Measurements from ENCODE around the gene MT2A. TPM values are rescaled to one million over a fixed set of nuclear protein-coding genes. Genes with fewer than 3 reads are reported as not detected.

MT2A gene
- 173 and 194 TPM in 2 replicates for total RNA-seq

DNA sequence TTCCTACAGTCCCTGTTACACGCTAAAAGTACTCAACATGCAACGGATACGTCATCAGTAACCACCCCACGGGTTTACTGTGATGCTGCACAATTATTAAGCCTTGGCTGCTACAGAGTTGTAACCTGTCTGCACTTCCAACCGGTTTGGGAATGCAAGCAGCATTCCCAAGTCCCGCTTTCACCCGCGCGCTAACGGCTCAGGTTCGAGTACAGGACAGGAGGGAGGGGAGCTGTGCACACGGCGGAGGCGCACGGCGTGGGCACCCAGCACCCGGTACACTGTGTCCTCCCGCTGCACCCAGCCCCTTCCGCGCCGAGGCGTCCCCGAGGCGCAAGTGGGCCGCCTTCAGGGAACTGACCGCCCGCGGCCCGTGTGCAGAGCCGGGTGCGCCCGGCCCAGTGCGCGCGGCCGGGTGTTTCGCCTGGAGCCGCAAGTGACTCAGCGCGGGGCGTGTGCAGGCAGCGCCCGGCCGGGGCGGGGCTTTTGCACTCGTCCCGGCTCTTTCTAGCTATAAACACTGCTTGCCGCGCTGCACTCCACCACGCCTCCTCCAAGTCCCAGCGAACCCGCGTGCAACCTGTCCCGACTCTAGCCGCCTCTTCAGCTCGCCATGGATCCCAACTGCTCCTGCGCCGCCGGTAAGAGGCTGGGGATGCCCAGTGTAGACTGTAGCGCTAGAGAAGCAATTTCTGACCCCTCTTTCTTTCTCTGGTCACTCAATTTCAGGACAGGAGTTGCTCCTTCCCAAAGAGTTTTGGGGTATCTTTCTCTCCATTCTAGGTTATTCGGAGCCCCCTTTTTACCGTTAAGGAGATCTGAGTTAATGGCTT, at the start of gene MT2A:
MT2A (plus strand) TSS at position 542 of the 833 bp plus-strand sequence; CDS start at position 614, 72 bp downstream.

DNA sequence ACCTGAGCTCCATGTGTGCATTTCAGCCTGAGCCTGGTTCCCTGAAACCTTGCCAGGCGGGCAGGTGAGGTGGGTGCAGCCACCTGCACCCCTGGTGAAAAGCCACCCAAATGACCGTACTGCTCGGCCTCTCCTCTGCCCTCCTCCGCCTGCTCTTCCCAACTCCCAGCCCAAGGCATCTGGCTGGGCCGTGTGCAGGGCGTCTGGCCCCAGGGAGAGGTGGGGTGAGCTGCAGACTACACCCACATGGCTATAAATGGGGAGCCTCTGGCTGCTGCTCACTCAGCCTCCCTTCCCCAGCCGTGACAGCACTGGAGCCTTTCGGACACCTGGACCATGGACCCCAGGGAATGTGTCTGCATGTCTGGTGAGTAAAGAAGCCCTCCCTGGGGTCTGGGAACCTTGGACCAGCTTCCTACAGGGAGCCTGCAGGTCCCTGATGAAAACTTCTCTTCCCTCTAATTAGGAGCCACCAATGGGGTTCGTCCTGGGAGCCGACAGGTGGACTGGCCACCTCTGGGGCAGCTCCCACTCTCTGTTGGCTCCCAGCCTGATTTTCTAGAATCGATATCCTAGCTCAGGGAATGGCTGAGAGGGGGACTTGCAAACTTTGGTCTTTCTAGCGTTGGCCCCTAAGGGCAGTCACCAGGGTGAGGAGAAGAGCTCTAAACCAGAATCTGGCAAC, 43.4 kb upstream of the MT2A start, which contains the start of gene MT4:
MT4 (plus strand) TSS at position 281 of the 685 bp plus-strand sequence; CDS start at position 337, 56 bp downstream.

DNA sequence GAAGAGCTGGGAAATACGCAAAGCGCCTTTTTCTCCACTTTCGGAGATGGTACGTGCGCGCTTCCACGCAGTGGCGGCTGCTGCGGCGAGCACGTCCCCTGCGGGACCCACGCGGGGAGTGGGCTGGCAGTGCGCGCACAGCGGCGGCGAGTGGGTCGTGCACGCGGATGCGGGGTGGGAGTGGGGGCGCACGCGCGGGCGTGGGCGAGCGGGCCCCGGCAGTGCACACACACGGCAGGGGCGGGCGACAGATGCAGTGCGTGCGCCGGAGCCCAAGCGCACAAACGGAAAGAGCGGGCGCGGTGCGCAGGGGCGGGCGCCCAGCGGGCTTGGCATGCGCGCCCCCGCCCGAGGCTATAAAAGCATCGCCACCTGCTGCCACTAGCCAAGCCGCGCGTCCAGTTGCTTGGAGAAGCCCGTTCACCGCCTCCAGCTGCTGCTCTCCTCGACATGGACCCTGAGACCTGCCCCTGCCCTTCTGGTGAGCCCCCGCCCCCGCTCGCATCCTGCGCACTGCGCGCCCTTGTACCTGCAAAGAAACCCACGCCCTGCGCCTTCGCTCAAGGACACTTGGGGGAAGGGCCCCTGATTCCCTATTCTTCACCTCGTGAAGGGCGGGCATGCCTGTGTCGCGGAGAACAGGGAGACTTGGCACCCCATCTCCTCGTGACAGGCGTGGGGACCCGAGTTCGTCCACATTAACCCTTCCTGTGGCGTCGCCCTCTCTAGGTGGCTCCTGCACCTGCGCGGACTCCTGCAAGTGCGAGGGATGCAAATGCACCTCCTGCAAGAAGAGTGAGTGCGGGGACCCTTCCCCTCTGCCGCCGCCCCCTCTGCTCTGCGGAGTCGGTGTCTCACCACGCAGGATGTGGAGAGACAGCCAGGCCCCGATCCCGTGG, 19.0 kb upstream of the MT2A start, which contains the start of gene MT3:
MT3 (plus strand) TSS at position 388 of the 899 bp plus-strand sequence; CDS start at position 451, 63 bp downstream.

DNA sequence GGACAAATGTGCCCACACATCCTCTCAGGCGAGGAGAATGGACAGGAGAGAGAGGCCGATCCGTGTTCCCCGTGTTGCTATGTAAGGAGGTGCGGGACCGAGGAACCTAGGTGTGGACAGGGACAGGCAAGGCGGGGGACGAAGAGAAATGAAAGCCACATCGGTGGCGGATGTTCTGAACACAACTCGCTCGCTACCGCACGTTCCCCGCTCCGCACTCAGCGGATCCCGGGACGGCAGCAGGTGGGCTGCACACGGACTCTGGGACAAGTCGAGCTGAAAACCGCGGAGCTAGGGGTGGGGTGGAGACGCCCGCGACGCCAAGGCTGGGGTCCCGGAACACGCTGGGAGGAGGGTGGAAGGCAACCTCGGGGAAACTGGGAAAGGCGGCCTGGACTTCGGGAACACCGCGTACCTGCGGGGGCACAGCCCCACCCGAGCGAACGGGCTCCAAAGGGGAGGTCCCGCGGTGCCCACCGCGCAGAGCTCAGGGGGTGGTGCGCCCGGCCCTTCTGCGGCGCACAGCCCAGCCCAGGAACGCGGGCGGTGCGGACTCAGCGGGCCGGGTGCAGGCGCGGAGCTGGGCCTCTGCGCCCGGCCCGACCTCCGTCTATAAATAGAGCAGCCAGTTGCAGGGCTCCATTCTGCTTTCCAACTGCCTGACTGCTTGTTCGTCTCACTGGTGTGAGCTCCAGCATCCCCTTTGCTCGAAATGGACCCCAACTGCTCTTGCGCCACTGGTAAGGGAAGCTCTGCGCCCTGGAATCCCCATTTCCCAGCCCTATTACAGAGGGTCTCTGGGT, 17.0 kb downstream of the MT2A start, which contains the start of gene MT1E:
MT1E (plus strand) TSS at position 642 of the 803 bp plus-strand sequence; CDS start at position 713, 71 bp downstream.

DNA sequence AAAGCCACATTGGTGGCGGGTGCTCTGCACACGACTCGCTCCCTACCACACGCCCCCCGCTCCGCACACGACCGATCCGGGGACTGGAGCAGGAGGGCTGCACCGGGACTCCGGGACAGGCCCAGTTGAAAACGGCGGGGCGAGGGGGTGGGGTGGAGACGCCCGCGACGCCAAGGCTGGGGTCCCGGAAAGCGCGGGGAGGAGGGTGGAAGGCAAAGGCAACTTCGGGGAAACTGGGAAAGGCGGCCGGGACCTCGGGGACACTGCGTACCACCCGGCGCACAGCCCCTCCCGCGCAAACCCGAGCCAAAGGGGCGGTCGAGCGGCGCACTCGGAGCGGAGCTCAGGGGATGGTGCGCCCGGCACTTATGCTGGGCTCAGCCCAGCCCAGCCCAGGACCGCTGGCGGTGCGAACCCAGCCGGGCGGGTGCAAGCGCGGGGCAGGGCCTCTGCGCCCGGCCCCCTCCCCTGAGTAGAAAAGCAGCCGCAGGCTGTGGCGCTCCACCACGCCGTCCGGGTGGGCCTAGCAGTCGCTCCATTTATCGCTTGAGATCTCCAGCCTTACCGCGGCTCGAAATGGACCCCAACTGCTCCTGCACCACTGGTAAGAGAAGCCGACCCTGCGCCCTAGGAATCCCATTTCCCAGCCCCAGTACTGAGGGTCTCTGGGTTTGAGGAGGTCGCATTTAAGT, 23.9 kb downstream of the MT2A start, which contains the start of gene MT1M:
MT1M (plus strand) TSS at position 504 of the 692 bp plus-strand sequence; CDS start at position 577, 73 bp downstream.

DNA sequence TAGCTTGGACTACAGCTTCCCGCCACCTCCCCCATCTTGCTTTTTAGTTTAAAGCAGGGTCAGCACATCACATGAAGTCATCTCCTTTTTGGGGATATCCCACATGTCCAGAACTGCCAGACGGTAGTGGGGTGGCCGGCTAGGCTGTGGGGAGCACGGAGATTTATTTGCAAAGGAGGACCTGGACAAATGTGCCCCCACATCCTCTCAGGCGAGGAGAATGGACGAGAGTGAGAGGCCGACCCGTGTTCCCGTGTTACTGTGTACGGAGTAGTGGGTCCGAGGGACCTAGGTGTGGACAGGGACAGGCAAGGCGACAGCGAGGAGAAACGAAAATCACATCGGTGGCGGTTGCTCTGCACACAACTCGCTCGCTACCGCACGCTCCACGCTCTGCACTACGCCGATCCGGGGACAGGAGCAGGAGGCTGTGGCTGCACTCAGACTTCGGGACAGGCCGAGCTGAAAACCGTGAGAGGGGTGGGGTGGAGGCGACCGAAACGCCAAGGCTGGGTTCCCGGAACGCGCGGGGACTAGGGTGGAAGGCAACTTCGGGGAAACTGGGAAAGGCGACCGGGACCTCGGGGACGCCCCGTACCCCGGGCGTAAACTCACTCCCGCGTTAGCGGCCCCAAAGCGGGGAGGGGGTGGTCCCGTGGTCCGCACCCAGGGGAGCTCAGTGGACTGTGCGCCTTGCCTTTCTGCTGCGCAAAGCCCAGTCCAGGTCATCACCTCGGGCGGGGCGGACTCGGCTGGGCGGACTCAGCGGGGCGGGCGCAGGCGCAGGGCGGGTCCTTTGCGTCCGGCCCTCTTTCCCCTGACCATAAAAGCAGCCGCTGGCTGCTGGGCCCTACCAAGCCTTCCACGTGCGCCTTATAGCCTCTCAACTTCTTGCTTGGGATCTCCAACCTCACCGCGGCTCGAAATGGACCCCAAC, 29.7 kb downstream of the MT2A start, which contains the start of gene MT1A:
MT1A (plus strand) TSS at position 853 of the 937 bp plus-strand sequence; CDS start at position 926, 73 bp downstream.

DNA sequence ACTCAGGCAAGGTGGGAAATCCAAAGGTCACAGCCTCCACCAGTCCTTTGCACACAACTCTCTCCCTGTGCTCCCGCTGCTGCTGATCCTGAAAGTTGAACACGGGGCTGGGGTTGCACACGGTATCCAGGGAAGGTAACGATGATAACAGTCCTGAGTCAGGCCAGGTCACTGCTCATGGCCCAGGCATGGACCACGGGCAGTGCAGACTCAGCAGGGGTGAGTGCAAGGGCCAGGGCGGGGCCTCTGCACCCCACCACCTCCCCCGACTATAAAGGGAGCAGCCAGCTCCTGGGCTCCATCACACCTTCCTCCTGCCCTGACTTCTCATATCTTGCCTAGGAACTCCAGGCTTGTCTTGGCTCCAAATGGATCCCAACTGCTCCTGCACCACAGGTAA, 43.2 kb downstream of the MT2A start, which contains the start of gene MT1B:
MT1B (plus strand) TSS at position 301 of the 400 bp plus-strand sequence; CDS start at position 369, 68 bp downstream.

DNA sequence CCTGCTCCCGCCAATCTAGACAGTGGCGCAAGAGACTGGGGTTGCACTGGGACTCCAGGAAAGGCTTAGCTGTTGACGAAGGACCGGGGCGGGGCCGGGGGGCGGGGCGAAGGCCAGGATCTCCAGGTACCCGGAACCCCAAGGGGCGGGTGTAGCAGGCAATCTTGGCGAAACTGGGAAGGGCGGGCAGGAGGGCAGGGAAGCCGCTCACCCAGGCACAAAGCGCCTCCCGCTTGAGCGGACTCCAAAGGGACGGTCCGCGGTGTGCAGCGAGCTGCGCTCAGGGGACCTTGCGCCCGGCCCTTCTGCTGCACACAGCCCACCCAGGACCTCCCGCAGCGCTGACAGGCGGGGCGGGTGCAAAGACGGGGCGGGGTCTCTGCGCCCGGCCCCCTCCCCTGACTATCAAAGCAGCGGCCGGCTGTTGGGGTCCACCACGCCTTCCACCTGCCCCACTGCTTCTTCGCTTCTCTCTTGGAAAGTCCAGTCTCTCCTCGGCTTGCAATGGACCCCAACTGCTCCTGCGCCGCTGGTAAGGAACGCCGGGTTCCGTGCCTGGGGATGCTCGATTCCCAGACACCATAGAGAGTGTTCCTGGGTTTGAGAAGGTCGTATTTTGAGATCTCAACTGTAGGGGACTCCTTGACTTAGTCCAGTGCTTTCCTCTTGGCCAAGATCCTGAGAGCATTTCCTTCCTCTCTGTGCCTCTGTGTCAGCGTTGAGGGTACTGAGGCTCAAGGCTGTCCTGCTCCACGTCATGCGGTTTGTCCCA, 49.4 kb downstream of the MT2A start, which contains the start of gene MT1F:
MT1F (plus strand) TSS at position 405 of the 772 bp plus-strand sequence; CDS start at position 505, 100 bp downstream.

Other genes with a start within 250 kb of the MT2A start
- 231 and 337 TPM in 2 replicates for gene AMFR, start 183.0 kb upstream of the MT2A start, total RNA-seq
- 102 and 149 TPM in 2 replicates for gene NUDT21, start 157.3 kb upstream of the MT2A start, total RNA-seq
- gene OGFOD1, start 157.0 kb upstream of the MT2A start, total RNA-seq, result 73.1 and 95.2 TPM in 2 replicates
- 68.5 and 80.6 TPM in 2 replicates for gene BBS2, start 88.6 kb upstream of the MT2A start, total RNA-seq
- not detected in 2 replicates for gene MT4, start 43.5 kb upstream of the MT2A start, total RNA-seq
- 0.44 TPM in 1 of 2 replicates, not detected in the other for gene MT3, start 19.1 kb upstream of the MT2A start, total RNA-seq
- 109 and 132 TPM in 2 replicates for gene MT1E, start 17.2 kb downstream of the MT2A start, total RNA-seq
- 0.50 and 1.8 TPM in 2 replicates for gene MT1M, start 24.1 kb downstream of the MT2A start, total RNA-seq
- 3.9 and 7.7 TPM in 2 replicates for gene MT1A, start 30.1 kb downstream of the MT2A start, total RNA-seq
- gene MT1B, start 43.3 kb downstream of the MT2A start, total RNA-seq, result not detected in 2 replicates
- gene MT1F, start 49.4 kb downstream of the MT2A start, total RNA-seq, result 0.22 TPM in 1 of 2 replicates, not detected in the other
- gene MT1G, start 59.5 kb downstream of the MT2A start, total RNA-seq, result 0.55 TPM in 1 of 2 replicates, not detected in the other
- not detected in 2 replicates for gene MT1H, start 61.2 kb downstream of the MT2A start, total RNA-seq
- 12.6 and 16.9 TPM in 2 replicates for gene MT1X, start 73.9 kb downstream of the MT2A start, total RNA-seq
- 50.7 and 106 TPM in 2 replicates for gene NUP93, start 121.5 kb downstream of the MT2A start, total RNA-seq

All from uterine smooth muscle cell (primary cell).